Smooth muscle cell (in vitro differentiated cells): ENCODE data around the gene ATMIN. TPM values are rescaled to one million over a fixed set of nuclear protein-coding genes. Genes with fewer than 3 reads are reported as not detected.

Source experiments
- DNase-seq: peaks from one replicate; lab custom pipeline; 2025; ENCODE audit not compliant: unreplicated experiment; lab: John Stamatoyannopoulos, UW
- H2AFZ ChIP-seq: fragments of 200-600 bp; sonication (generic); 2 replicates; pipeline ENCODE4 v1.6.0; 2016; ENCODE audit warnings: antibody characterized with exemption, low read depth, mild to moderate bottlenecking
- H3F3A ChIP-seq: fragments of 200-600 bp; sonication (generic); 2 replicates; pipeline ENCODE4 v1.6.0; 2017; ENCODE audit warnings: antibody characterized with exemption, low read depth
- H3K27ac ChIP-seq: fragments of 200-600 bp; sonication (generic); 2 replicates; pipeline ENCODE4 v1.5.1; 2016; ENCODE audit warnings: low read depth, mild to moderate bottlenecking
- H3K27me3 ChIP-seq: fragments of 200-600 bp; sonication (generic); 2 replicates; pipeline ENCODE4 v1.6.1; 2016; ENCODE audit warnings: low read depth, mild to moderate bottlenecking
- H3K36me3 ChIP-seq: fragments of 200-600 bp; sonication (generic); 2 replicates; pipeline ENCODE4 v1.5.1; 2016; ENCODE audit warnings: low read depth
- H3K4me1 ChIP-seq: fragments of 200-600 bp; sonication (generic); 2 replicates; pipeline ENCODE4 v1.5.1; 2016; ENCODE audit warnings: low read depth
- H3K4me2 ChIP-seq: fragments of 200-600 bp; sonication (generic); 2 replicates; pipeline ENCODE4 v1.6.0; 2016; ENCODE audit warnings: mild to moderate bottlenecking
- H3K4me3 ChIP-seq: fragments of 200-600 bp; sonication (generic); 2 replicates; pipeline ENCODE4 v1.5.1; 2016; ENCODE audit warnings: mild to moderate bottlenecking
- H3K79me2 ChIP-seq: fragments of 200-600 bp; sonication (generic); 2 replicates; pipeline ENCODE4 v1.6.0; 2016; ENCODE audit warnings: low read depth, mild to moderate bottlenecking
- H3K9ac ChIP-seq: fragments of 200-600 bp; sonication (generic); 2 replicates; pipeline ENCODE4 v1.6.0; 2016; ENCODE audit warnings: low read depth
- H3K9me3 ChIP-seq: fragments of 200-600 bp; sonication (generic); replicated peaks from 2 replicates; pipeline ENCODE4 v1.5.1; 2016; ENCODE audit warnings: low read depth
- H4K20me1 ChIP-seq: fragments of 200-600 bp; sonication (generic); 2 replicates; pipeline ENCODE4 v1.6.0; 2016; ENCODE audit warnings: low read depth
- CTCF ChIP-seq: fragments of 200-600 bp; sonication (generic); IDR thresholded peaks from 2 replicates; pipeline ENCODE4 v1.5.1; 2017; ENCODE audit warnings: borderline replicate concordance, mild to moderate bottlenecking, antibody characterized with exemption; ENCODE audit not compliant: insufficient read depth, poor library complexity, severe bottlenecking
- WGBS: methylation state at CpG from one replicate; pipeline ENCODE4 v1.1.7; 2016; ENCODE audit warnings: low lambda C conversion rate; 5-methylcytosine and 5-hydroxymethylcytosine counted together
- polyA plus RNA-seq: library from polyadenylated mRNA; unstranded; fragments of >200 nt; fragmentation: Nextera tagmentation; extraction: Ambion mirVana; gene quantifications from 2 replicates; pipeline ENCODE4 v1.2.1, GENCODE V29; 2016
- total RNA-seq: library from RNA; depleted of rRNA; stranded (reverse); fragments of >200 nt; gene quantifications from 2 replicates; pipeline ENCODE4 v1.2.3, GENCODE V29; 2014

Gene ATMIN
- total and polyA plus RNA-seq, 2 experiments from 2014 or later = 28.7 to 38.3 TPM

GRCh38 chr16:81071805-81072204 is 36.2 kb downstream of the ATMIN start:
- Histone ChIP-seq H3K4me3 (no peak overlapping the region), H3F3A (peaks cover 8% of the 10 kb centered on the region), H4K20me1 (no peaks in the 10 kb centered on the region), H3K9me3 (no peaks in the 10 kb centered on the region), H3K4me2 (no peak overlapping the region), H3K9ac (no peak overlapping the region), H3K27me3 (no peaks in the 10 kb centered on the region), H3K36me3 (no peaks in the 10 kb centered on the region), H3K27ac (no peak overlapping the region), H3K4me1 (peaks cover 5% of the 10 kb centered on the region), H3K79me2 (no peaks in the 10 kb centered on the region), H2AFZ (no peak overlapping the region)
- no peak for DNase-seq
- WGBS = 87% methylated on average over 4 of the region's 4 CpGs
- no peak for TF ChIP-seq CTCF

GRCh38 chr16:81073560-81074330 is 38.1 kb downstream of the ATMIN start:
- H4K20me1 ChIP-seq = no peaks in the 10 kb centered on the region
- peaks cover 14% of the 10 kb centered on the region for H3F3A ChIP-seq
- no peaks in the 10 kb centered on the region for H3K9me3 ChIP-seq
- no peaks in the 10 kb centered on the region for H3K79me2 ChIP-seq
- H3K9ac ChIP-seq = no peak overlapping the region
- no peak overlapping the region for H3K4me3 ChIP-seq
- no peak for DNase-seq
- WGBS = 49% methylated on average over 5 of the region's 5 CpGs
- H2AFZ ChIP-seq = no peak overlapping the region
- no peak overlapping the region for H3K4me2 ChIP-seq
- no peaks in the 10 kb centered on the region for H3K27me3 ChIP-seq
- TF ChIP-seq CTCF = no peak
- H3K27ac ChIP-seq = no peak overlapping the region
- H3K4me1 ChIP-seq = peaks cover 5% of the 10 kb centered on the region
- H3K36me3 ChIP-seq = no peaks in the 10 kb centered on the region

GRCh38 chr16:81076566-81077075 is 41.0 kb downstream of the ATMIN start:
- DNase-seq = peak; percentile 99
- Histone ChIP-seq H3K4me2 (peak overlapping the region; percentile 91), H3K27me3 (no peaks in the 10 kb centered on the region), H4K20me1 (no peaks in the 10 kb centered on the region), H3K79me2 (no peaks in the 10 kb centered on the region), H2AFZ (peak overlapping the region; percentile 80), H3K4me3 (peak overlapping the region; percentile 74), H3F3A (peaks cover 14% of the 10 kb centered on the region), H3K9me3 (no peaks in the 10 kb centered on the region), H3K36me3 (no peaks in the 10 kb centered on the region), H3K4me1 (peaks cover 5% of the 10 kb centered on the region), H3K9ac (peak overlapping the region; percentile 95), H3K27ac (peak overlapping the region; percentile 99)
- no peak for TF ChIP-seq CTCF
- WGBS = 3% methylated on average over 27 of the region's 27 CpGs
